A172 (cell line): ENCODE measurements around the gene FAM180B. TPM values are rescaled to one million over a fixed set of nuclear protein-coding genes. Genes with fewer than 3 reads are reported as not detected.
A peak's percentile ranks its signal among the peaks of the same experiment; 100 is the strongest.

Experiments
- DNase-seq: peaks from one replicate; pipeline ENCODE4 v3.0.0-alpha.2; 2015; ENCODE audit warnings: low spot score
- total RNA-seq: library from RNA; depleted of rRNA; stranded (reverse); fragments of >200 nt; shearing (Covaris generic); gene quantifications from 2 replicates; pipeline ENCODE4 v1.2.3, GENCODE V29; 2014

Gene FAM180B
- total RNA-seq, 1 experiment from 2014 or later: not detected

GRCh38 chr11:47569646-47570045, 16.8 kb upstream of the FAM180B start:
- no peak for DNase-seq

- no peak for DNase-seq
Observed at GRCh38 chr11:47570651-47571356, 15.7 kb upstream of the FAM180B start.

GRCh38 chr11:47571357-47571729, 15.1 kb upstream of the FAM180B start:
- no peak for DNase-seq

- DNase-seq: peak; percentile 48
Observed at GRCh38 chr11:47571895-47572294, 14.6 kb upstream of the FAM180B start.

GRCh38 chr11:47572715-47573255, 13.7 kb upstream of the FAM180B start:
- DNase-seq: no peak

GRCh38 chr11:47573321-47573720, 13.2 kb upstream of the FAM180B start:
- DNase-seq: no peak

GRCh38 chr11:47577460-47578041, 8.9 kb upstream of the FAM180B start:
- DNase-seq: no peak

- peak; percentile 77 for DNase-seq
Observed at GRCh38 chr11:47578524-47579494, 7.7 kb upstream of the FAM180B start, which contains the start of the genes KBTBD4 and NDUFS3. Gene KBTBD4 (minus strand): TSS chr11:47578970. CDS start chr11:47578951, 19 bp downstream. Gene NDUFS3 (plus strand): TSS chr11:47579074. CDS start chr11:47579092, 18 bp downstream.

GRCh38 chr11:47583844-47584243, 2.6 kb upstream of the FAM180B start:
- no peak for DNase-seq

GRCh38 chr11:47587039-47587716, 700 bp downstream of the FAM180B start:
- no peak for DNase-seq

GRCh38 chr11:47587723-47588326, 1.3 kb downstream of the FAM180B start:
- DNase-seq: no peak

- DNase-seq: no peak
Observed at GRCh38 chr11:47589118-47589517, 2.6 kb downstream of the FAM180B start.

GRCh38 chr11:47589584-47589976, 3.1 kb downstream of the FAM180B start:
- DNase-seq: no peak

GRCh38 chr11:47589977-47590861, 3.7 kb downstream of the FAM180B start:
- no peak for DNase-seq

GRCh38 chr11:47591764-47592163, 5.3 kb downstream of the FAM180B start:
- no peak for DNase-seq

GRCh38 chr11:47592251-47592650, 5.8 kb downstream of the FAM180B start:
- no peak for DNase-seq

- DNase-seq: no peak
Observed at GRCh38 chr11:47592970-47593369, 6.5 kb downstream of the FAM180B start.

GRCh38 chr11:47593492-47593933, 7.0 kb downstream of the FAM180B start:
- no peak for DNase-seq

- DNase-seq: no peak
Observed at GRCh38 chr11:47593934-47594855, 7.7 kb downstream of the FAM180B start, which contains the start of gene C1QTNF4. Gene C1QTNF4 (minus strand): TSS chr11:47594411. CDS start chr11:47590810, 3,601 bp downstream.
